ENCODE data around the gene LY6G5B.

Gene LY6G5B, protein sequence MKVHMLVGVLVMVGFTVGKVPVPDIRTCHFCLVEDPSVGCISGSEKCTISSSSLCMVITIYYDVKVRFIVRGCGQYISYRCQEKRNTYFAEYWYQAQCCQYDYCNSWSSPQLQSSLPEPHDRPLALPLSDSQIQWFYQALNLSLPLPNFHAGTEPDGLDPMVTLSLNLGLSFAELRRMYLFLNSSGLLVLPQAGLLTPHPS

DNA sequence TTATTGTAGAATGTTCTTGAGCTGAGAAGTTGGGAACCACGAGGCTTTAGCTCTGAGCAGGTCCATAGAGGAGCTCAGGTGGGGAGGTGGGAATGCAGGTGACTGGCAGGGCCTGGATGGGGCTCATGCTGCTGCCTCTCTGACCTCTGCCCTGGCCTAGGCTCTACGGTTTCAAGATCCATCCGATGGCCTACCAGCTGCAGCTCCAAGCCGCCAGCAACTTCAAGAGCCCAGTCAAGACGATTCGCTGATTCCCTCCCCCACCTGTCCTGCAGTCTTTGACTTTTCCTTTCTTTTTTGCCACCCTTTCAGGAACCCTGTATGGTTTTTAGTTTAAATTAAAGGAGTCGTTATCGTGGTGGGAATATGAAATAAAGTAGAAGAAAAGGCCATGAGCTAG lies at the start of gene LY6G5B:
LY6G5B (plus strand) TSS at position 301 of the 400 bp plus-strand sequence. CDS start 975 bp downstream, outside the sequence.
- no peak for DNase-seq

DNA sequence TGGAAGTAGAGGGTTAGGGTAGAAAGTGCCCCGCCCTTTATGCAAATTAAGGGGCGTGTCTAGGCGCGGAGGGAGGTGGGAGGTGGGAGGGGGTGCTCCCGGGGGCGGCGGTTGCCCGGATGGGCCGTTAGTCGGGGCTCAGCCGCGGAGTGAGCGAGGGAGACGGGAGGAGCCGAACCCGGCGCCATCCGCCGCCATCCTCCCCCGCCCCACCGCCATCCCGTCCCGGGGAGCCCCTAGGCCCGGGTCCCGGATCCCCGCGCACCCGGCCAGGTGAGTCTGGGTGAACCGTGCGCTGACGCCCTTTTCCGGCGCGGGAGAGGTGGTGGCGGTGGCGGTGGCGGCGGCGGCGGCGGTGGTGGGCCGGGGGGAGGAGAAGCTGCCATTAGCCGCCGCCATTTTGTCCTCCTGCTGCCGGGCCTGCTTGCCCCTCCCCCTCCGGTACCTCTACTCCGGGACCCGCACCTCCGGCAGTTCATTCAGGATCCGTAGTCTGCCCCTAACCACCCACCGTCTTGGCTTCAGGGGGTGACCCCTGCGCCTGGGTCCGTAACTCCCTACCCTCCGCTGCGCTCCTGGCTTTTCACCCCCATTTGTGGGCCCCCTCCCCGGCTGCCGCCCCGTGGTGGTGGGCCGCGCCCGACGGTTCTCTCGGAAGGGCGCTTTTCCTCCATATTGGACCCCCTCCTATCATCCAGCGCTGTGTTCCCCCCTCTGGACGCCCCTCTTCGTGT lies 49.0 kb upstream of the LY6G5B start, which contains the start of gene PRRC2A:
PRRC2A (plus strand) TSS at position 130 of the 734 bp plus-strand sequence. CDS start 2,075 bp downstream, outside the sequence.
- DNase-seq = peak; percentile 79 to 84

DNA sequence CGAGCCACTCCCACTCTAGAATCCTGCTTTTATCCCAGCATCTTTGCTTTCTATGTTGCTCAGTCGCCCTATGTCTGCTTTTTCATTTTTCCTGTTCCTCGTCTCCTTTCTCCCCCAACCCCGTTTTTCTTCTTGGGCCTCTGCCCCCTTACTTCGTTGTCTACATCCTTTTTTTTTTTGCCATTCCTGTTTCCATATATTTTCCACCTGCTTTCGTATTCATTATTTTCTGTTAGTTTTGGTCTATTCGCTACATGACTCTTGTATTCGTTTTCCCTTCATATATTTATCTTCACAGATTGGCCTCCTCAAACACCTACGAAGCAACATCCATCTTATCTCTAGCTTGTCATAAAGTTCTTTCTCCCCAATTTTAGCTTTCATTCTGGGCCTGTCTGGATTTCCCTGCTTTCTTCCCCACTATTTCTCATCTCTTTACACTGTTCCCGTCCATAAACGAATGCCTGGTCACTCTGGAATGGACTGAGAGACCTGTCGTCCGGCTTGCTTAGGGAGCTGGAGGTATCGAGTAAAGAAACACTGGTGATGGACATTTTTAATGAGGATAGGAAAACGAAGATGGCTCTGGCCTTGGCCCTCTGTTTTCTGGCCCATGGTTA lies 48.3 kb upstream of the LY6G5B start:
- DNase-seq = no peak

GRCh38 chr6:31621991-31622390 lies 47.8 kb upstream of the LY6G5B start:
- DNase-seq = peak in 1 of 2 experiments; percentile 17

DNA sequence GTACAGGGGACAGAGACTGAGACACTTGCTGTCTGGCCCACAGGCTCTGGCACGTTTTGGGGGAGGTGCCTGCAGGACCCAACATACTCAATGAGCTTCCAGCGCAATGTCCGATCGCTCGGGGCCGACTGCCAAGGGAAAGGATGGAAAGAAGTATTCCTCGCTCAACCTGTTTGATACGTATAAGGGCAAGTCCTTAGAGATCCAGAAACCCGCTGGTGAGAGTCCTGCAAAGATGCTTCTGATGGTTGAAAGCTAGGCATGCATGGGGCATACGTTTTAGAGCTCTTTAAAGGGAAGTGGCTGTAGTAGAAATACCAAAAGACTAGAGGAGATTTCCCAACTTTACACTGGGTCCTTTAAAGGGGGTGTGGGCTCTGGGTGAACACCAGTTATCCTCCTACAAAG lies 47.1 kb upstream of the LY6G5B start:
- no peak for DNase-seq

GRCh38 chr6:31624070-31624469 lies 45.7 kb upstream of the LY6G5B start:
- DNase-seq = no peak

- no peak for DNase-seq
Observed at GRCh38 chr6:31626952-31627351, 42.8 kb upstream of the LY6G5B start.

- DNase-seq = no peak
Observed at GRCh38 chr6:31627690-31628287, 42.0 kb upstream of the LY6G5B start.

GRCh38 chr6:31629014-31629413 lies 40.8 kb upstream of the LY6G5B start:
- no peak for DNase-seq

- no peak for DNase-seq
Observed at GRCh38 chr6:31630177-31630934, 39.4 kb upstream of the LY6G5B start.

GRCh38 chr6:31631209-31631608 lies 38.6 kb upstream of the LY6G5B start:
- DNase-seq = no peak

DNA sequence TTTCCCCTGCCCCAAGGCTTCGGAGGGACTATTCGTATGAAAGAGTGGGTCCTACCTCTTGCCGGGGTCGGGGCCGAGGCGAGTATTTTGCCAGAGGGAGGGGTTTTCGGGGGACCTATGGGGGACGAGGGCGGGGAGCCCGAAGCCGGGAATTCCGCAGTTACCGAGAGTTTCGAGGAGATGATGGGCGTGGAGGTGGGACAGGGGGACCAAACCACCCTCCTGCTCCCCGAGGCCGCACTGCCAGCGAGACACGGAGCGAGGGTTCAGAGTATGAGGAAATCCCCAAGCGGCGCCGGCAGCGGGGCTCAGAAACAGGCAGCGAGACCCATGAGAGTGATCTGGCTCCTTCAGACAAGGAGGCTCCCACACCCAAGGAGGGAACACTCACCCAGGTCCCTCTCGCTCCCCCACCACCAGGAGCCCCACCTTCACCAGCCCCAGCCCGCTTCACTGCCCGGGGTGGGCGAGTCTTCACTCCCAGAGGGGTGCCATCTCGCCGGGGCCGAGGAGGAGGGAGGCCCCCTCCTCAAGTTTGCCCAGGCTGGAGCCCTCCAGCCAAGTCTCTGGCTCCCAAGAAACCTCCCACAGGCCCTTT lies 38.0 kb upstream of the LY6G5B start:
- no peak for DNase-seq

DNA sequence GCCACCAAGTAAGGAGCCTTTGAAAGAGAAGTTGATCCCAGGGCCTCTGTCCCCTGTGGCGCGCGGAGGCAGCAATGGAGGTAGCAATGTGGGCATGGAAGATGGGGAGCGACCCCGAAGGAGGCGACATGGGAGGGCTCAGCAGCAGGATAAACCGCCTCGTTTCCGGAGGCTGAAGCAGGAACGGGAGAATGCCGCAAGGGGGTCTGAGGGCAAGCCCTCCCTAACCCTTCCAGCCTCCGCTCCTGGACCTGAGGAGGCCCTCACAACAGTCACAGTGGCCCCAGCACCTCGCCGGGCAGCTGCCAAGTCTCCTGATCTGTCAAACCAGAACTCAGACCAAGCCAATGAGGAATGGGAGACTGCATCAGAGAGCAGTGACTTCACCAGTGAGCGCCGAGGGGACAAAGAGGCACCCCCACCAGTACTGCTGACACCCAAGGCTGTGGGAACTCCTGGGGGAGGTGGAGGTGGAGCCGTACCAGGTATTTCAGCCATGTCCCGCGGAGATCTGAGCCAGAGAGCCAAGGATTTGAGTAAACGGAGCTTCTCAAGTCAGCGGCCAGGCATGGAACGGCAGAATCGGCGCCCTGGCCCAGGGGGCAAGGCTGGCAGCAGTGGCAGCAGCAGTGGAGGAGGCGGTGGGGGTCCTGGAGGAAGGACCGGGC lies 37.4 kb upstream of the LY6G5B start:
- no peak for DNase-seq

DNA sequence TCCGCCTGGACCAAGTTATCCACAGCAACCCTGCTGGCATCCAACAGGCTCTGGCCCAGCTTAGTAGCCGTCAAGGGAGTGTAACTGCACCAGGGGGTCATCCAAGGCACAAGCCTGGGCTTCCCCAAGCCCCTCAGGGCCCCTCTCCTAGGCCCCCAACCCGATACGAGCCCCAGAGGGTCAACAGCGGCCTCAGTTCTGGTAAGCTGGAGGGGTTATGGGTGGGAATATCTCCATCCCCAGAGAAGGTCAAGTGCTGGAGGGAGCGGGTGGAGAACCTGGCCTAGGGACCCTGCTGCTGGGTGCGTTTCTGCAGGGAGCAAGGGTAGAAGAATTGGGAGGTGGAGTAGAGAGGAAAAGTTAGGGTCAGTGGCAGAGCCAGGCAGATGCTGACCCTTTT lies 36.3 kb upstream of the LY6G5B start:
- no peak for DNase-seq

DNA sequence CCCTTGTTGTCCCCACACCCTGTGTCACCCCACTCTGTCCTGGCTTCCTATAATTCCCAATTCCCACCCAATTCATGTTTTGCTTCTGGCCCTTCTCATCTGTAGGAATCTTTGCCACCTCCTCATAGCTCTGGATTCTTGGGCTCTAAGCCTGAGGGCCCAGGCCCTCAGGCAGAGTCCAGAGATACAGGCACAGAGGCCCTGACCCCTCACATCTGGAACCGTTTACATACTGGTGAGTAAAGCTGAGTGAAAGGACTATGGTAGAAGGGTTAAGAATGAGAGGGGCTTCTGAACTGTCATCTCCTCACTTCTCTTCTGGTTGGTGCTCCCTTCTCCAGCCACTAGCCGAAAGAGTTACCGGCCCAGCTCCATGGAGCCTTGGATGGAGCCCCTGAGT lies 35.6 kb upstream of the LY6G5B start:
- DNase-seq = no peak

GRCh38 chr6:31634969-31635575 lies 34.7 kb upstream of the LY6G5B start:
- no peak for DNase-seq

- DNase-seq = no peak
Observed at GRCh38 chr6:31636698-31637596, 32.8 kb upstream of the LY6G5B start.

DNA sequence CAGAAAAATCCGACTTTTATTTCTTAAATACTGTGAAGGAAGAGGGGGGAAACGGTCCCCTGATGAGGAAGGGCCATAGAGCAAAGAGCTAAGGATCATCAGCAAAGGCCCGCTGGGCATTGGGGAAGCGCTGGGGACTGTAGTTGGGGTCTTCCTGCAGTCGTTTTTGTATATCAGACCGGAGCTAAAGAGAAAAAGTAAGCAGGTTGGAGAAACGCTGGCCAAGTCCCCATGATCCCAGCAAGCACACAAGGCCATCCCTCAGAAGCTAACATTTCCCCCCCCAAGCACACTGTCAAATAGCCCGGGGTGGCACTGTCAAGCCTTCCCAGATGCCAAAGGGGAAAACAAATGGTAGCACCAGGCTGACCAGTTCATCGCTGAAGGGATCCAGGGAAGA lies 30.7 kb upstream of the LY6G5B start:
- no peak for DNase-seq

DNA sequence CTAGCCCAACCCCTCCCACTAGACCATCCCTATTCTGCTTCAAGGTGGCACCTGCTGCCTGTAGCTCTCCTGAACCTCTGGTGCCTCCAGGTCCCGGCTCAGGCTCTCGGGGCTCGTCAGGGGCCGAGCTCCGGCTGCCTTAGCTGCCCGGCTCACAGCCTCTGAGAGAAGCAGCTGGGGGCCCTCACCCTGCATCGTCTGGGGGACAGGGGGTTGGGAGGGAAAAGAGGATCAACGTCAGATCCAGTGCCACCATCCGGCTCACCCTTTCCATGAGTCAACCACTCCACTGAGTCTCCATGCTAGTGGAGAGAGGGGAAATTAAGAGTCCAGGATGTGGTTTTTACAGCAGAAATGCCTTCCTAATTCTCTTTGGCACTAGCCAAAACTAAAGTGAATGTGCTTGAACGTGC lies 30.3 kb upstream of the LY6G5B start:
- DNase-seq = no peak

DNA sequence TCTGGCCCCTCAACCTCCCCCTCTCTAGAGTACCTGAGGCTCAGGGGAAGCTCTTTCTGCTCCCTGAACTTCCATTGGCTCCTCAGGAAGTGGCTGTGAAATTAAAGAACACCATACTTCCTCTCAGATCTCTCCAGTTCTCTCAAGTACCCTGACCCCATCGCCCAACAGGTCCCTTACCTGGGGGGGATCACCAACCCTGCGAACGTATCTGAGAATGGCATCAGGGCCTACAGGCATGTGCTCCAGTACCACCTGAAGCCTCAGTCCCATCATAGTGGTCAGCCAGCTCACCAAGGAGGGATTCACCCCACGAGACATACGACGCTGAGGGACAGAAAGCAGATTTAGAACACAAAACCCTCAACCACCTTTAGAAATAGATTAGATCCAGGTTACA lies 29.2 kb upstream of the LY6G5B start:
- no peak for DNase-seq

Data from NCI-H2081 (cell line).